Erythroblast (primary cell): ENCODE results near the gene KLF13.

ENCODE experiments used
- GATA1 ChIP-seq: IDR thresholded peaks from 2 replicates; pipeline ENCODE4 v1.6.1; 2011; ENCODE audit warnings: low read depth, mild to moderate bottlenecking, control low read depth, low read length, moderate library complexity
- POLR2A ChIP-seq: IDR thresholded peaks from 2 replicates; pipeline ENCODE4 v1.6.1; 2011; ENCODE audit warnings: mild to moderate bottlenecking, low read length

DNA sequence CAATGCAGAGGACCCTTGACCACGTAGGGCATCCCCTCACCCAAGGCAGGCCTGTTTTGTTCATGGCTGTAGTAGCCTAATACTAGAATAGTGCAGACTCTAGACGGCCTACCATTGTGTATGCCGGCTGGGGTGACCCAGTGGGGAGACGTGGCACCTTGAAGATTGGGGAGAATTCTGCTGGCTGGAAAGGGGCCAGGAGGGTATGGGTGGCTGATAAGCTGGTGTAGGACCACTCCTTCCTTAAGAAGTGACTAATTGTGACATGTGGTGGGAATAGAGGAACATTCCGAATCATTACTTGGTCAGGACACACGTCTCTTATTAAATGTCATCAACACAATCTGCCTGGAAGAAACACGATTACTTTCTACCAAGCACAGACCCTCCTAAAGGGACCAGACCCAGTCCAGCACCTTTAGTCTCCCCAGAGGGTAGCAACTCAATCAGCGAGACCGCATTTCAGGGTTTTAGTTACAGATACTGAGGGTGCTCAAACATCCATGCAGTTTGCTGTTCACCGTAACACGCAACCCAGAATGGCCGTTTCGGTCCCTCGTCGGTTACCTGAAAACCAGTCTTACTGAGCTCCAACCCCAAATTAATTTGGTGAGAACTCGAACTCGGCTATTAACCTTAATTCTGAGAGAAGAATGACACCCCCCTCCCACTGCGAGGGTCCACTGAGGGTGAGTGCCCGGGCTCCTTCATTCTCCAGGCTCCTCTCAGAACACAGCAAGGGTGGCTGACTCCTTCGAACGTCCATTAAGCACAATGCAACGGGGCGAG is 1.6 kb upstream of the KLF13 start:
- TF ChIP-seq POLR2A = peak; percentile 97
- no peak for TF ChIP-seq GATA1
